CD4-positive, alpha-beta T cell (primary cell): Measurements from ENCODE around the gene FYN. TPM values are rescaled to one million over a fixed set of nuclear protein-coding genes. Genes with fewer than 3 reads are reported as not detected.

Experiments
- ATAC-seq: fragments of 200-7000 bp; cut with Tn5 transposase; one replicate; pipeline ENCODE4 v1.10.0; 2022; ENCODE audit warnings: mild to moderate bottlenecking; ENCODE audit not compliant: poor library complexity
- CTCF ChIA-PET: fragments of 350-600 bp; sonication (Branson Sonifier 250); formaldehyde crosslinking; loops from one replicate; lab custom pipeline; 2021; ENCODE audit warnings: antibody characterized with exemption, inconsistent platforms; lab: Charles Lee
- POLR2A ChIA-PET: fragments of 350-600 bp; sonication (Branson Sonifier 250); formaldehyde crosslinking; loops from one replicate; lab custom pipeline; 2021; ENCODE audit warnings: antibody characterized with exemption, inconsistent platforms; lab: Charles Lee
- DNase-seq, 14 experiments: peaks; one replicate each; pipeline ENCODE4 v3.0.0-alpha.2; 2013 to 2020; ENCODE audit warnings: mixed read lengths in 2 of 14
- H3K27ac ChIP-seq, 2 donors: one replicate each; pipeline versions ENCODE4 v1.5.1 to v1.7.0; 2013; ENCODE audit warnings: low read length in 2 of 2, low read depth in 1 of 2, mild to moderate bottlenecking in 1 of 2
- H3K27me3 ChIP-seq, 2 experiments: 1 replicate in 1 of 2; 2 replicates in 1 of 2; pipeline versions ENCODE4 v1.6.1 to v1.7.0; 2013; ENCODE audit warnings: low read length in 2 of 2, control low read depth in 1 of 2, mild to moderate bottlenecking in 1 of 2, moderate library complexity in 1 of 2; ENCODE audit not compliant: insufficient read depth in 2 of 2, control insufficient read depth in 1 of 2
- H3K36me3 ChIP-seq: one replicate; pipeline ENCODE4 v1.6.1; 2013; ENCODE audit warnings: low read length, control low read depth; ENCODE audit not compliant: insufficient read depth
- H3K4me1 ChIP-seq: one replicate; pipeline ENCODE4 v1.6.1; 2013; ENCODE audit warnings: low read length, control low read depth; ENCODE audit not compliant: insufficient read depth
- H3K4me3 ChIP-seq: one replicate; pipeline ENCODE4 v1.5.1; 2013; ENCODE audit warnings: mild to moderate bottlenecking, low read length, moderate library complexity
- H3K9me3 ChIP-seq, 2 experiments: 1 replicate in 1 of 2; 2 replicates in 1 of 2; pipeline versions ENCODE4 v1.6.1 to v1.7.0; 2013; ENCODE audit warnings: low read length in 2 of 2, mild to moderate bottlenecking in 2 of 2, control low read depth in 1 of 2, moderate library complexity in 1 of 2; ENCODE audit not compliant: control insufficient read depth in 1 of 2, insufficient read depth in 1 of 2
- H3K27ac Mint-ChIP-seq: one replicate; pipeline ENCODE4 v1.8.0; 2020; ENCODE audit warnings: mixed read lengths
- H3K27me3 Mint-ChIP-seq: one replicate; pipeline ENCODE4 v1.8.0; 2021; ENCODE audit warnings: mixed read lengths
- H3K36me3 Mint-ChIP-seq: one replicate; pipeline ENCODE4 v1.8.0; 2021; ENCODE audit warnings: low read depth, mixed read lengths
- H3K4me1 Mint-ChIP-seq: one replicate; pipeline ENCODE4 v1.8.0; 2021; ENCODE audit warnings: low read depth, mixed read lengths
- H3K4me3 Mint-ChIP-seq: one replicate; pipeline ENCODE4 v1.8.0; 2020; ENCODE audit warnings: mild to moderate bottlenecking, mixed read lengths
- H3K9me3 Mint-ChIP-seq: one replicate; pipeline ENCODE4 v1.8.0; 2020; ENCODE audit warnings: mixed read lengths
- intact Hi-C, 2 experiments: fragments of 100-400 bp; cut with DNase I in 1 of 2; cut with micrococcal nuclease in 1 of 2; formaldehyde crosslinking; loops; one replicate each; pipeline versions ENCODE4 v1.15.1 to v1.9.0; 2023 to 2025; cut with DNase I, micrococcal nuclease
- total RNA-seq, 174 experiments: library from RNA in 2 of 174; stranded (reverse) in 2 of 174; gene quantifications; one replicate each; pipeline ENCODE4 v1.2.3 and lab custom pipeline; 2021 to 2026
- TF ChIP-seq, protein P1 (sequence below): fragments of 200-600 bp; IDR thresholded peaks from one replicate; pipeline ENCODE4 v1.8.0; 2022; ENCODE audit warnings: antibody characterized with exemption, mild to moderate bottlenecking

The FYN gene
- total RNA-seq, 2 experiments from 2014 or later: 419 TPM

DNA sequence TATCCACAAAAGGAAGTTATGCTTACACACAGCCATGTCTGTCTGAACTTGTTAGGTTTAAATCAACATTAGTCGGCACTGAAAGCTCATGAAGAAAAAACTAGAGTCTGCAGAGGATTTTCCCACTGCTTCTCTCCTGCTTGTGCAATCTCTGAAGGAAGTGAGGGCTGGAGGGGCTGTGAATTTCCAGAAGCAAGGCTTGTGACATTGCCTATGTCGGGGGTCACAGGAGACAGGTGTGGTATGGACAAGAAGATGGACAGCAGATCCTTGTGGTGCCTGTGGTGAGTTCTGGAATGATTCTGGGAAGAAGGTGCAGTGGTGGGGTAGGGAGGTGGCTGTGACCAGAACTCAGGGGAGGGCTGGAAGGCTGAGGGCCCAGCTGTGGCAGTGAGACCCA, 183.3 kb downstream of the FYN start:
- Histone ChIP-seq H3K4me1 (peaks cover 51% of the 10 kb centered on the region), H3K27me3 (no peaks in the 10 kb centered on the region), H3K4me3 (no peak overlapping the region), H3K27ac (no peak overlapping the region), H3K36me3 (peaks cover 98% of the 10 kb centered on the region), H3K9me3 (no peaks in the 10 kb centered on the region)
- Mint-ChIP-seq H3K27me3 (no peaks in the 10 kb centered on the region), H3K4me3 (no peak overlapping the region), H3K36me3 (peaks cover 100% of the 10 kb centered on the region), H3K4me1 (peaks cover 80% of the 10 kb centered on the region), H3K9me3 (no peaks in the 10 kb centered on the region), H3K27ac (peak overlapping the region; percentile 81)
- TF ChIP-seq, protein P1, sequence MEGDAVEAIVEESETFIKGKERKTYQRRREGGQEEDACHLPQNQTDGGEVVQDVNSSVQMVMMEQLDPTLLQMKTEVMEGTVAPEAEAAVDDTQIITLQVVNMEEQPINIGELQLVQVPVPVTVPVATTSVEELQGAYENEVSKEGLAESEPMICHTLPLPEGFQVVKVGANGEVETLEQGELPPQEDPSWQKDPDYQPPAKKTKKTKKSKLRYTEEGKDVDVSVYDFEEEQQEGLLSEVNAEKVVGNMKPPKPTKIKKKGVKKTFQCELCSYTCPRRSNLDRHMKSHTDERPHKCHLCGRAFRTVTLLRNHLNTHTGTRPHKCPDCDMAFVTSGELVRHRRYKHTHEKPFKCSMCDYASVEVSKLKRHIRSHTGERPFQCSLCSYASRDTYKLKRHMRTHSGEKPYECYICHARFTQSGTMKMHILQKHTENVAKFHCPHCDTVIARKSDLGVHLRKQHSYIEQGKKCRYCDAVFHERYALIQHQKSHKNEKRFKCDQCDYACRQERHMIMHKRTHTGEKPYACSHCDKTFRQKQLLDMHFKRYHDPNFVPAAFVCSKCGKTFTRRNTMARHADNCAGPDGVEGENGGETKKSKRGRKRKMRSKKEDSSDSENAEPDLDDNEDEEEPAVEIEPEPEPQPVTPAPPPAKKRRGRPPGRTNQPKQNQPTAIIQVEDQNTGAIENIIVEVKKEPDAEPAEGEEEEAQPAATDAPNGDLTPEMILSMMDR: no peak
- DNase-seq (no peak), ATAC-seq (no peak)
- intact Hi-C loops: no loop called here
- CTCF ChIA-PET: interaction anchor here (1.5 kb wide), 1 partner anchor 14 kb away, joined by 3 read pairs; no protein-coding TSS in a partner anchor
- POLR2A ChIA-PET: interaction anchor here (1.4 kb wide), 1 partner anchor 20 kb away, joined by 5 read pairs; no protein-coding TSS in a partner anchor

DNA sequence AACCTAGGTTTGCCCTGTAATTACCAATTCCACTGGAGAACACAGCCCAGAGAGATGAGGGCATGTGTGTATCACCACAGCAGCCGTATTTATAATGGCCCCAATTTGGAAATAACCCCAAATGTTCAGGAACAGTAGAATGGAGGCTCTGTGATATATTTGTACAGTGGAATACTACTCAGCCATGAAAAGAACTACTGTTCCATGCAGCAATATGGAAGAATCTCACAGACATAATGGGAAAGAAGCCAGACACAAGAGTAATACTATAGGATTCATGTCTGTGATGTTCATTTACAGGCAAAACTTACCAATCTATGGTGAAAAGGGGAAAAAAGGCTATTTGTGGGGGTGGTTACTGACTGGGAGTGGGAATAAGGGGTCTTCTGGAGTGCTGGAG, 183.8 kb downstream of the FYN start:
- CTCF ChIA-PET: interaction anchor here (1.5 kb wide), 1 partner anchor 14 kb away, joined by 3 read pairs; no protein-coding TSS in a partner anchor

DNA sequence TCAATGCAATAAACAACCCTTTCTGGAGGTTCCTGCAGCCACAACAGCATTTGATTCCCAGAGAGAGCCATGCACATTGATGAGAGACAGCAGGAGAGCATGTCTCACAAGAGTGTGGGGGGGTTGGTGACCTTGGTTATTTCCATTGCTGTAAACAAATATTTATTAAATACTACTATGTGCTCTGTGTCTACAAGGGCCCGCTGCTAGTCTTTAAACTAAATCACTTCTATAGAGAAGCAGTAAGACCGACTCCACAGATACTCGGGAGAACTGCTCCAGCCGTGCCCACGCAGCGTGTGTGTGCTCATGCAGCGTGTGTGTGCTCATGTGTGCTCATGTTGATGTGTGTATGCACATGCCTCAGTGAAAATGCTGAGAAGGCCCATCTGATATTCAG, 184.9 kb downstream of the FYN start:
- CTCF ChIA-PET: interaction anchor here (1.3 kb wide), 1 partner anchor 355 kb away, joined by 3 read pairs; no protein-coding TSS in a partner anchor

More for the DNA sequence above, 183.8 kb downstream of the FYN start:
- Histone ChIP-seq H3K4me3 (no peak overlapping the region), H3K36me3 (peaks cover 97% of the 10 kb centered on the region), H3K27me3 (no peaks in the 10 kb centered on the region), H3K4me1 (peaks cover 56% of the 10 kb centered on the region), H3K27ac (no peak overlapping the region), H3K9me3 (no peaks in the 10 kb centered on the region)
- H3K27ac Mint-ChIP-seq: peak overlapping the region; percentile 81
- ATAC-seq (no peak), DNase-seq (no peak)
- H3K4me1 Mint-ChIP-seq: peaks cover 80% of the 10 kb centered on the region
- H3K27me3 Mint-ChIP-seq: no peaks in the 10 kb centered on the region
- POLR2A ChIA-PET: interaction anchor here (1.4 kb wide), 1 partner anchor 21 kb away, joined by 5 read pairs; no protein-coding TSS in a partner anchor
- H3K9me3 Mint-ChIP-seq: no peaks in the 10 kb centered on the region
- no peak overlapping the region for H3K4me3 Mint-ChIP-seq
- peaks cover 100% of the 10 kb centered on the region for H3K36me3 Mint-ChIP-seq
- intact Hi-C loops: no loop called here
- TF ChIP-seq, protein P1: no peak

More for the DNA sequence above, 184.9 kb downstream of the FYN start:
- no peak for ATAC-seq
- no peak overlapping the region for H3K27ac ChIP-seq
- peaks cover 80% of the 10 kb centered on the region for H3K4me1 Mint-ChIP-seq
- H3K4me1 ChIP-seq: peaks cover 56% of the 10 kb centered on the region
- no peak overlapping the region for H3K4me3 Mint-ChIP-seq
- H3K9me3 ChIP-seq: no peaks in the 10 kb centered on the region
- no peak for DNase-seq
- H3K27ac Mint-ChIP-seq: peak overlapping the region; percentile 81
- H3K36me3 ChIP-seq: peaks cover 97% of the 10 kb centered on the region
- no peaks in the 10 kb centered on the region for H3K27me3 Mint-ChIP-seq
- H3K36me3 Mint-ChIP-seq: peaks cover 100% of the 10 kb centered on the region
- H3K27me3 ChIP-seq: no peaks in the 10 kb centered on the region
- POLR2A ChIA-PET: interaction anchor here (1.4 kb wide), 1 partner anchor 22 kb away, joined by 5 read pairs; no protein-coding TSS in a partner anchor
- TF ChIP-seq, protein P1: no peak
- intact Hi-C loops: no loop called here
- no peak overlapping the region for H3K4me3 ChIP-seq
- no peaks in the 10 kb centered on the region for H3K9me3 Mint-ChIP-seq
